Vagina (tissue), 2 donors: ENCODE results near the gene RMDN2.

Experiments
- CTCF ChIP-seq, 3 experiments: fragments of 450-650 bp in 2 of 3; fragments of 200-600 bp in 1 of 3; sonication (generic) in 1 of 3; IDR thresholded peaks; one replicate each; pipeline ENCODE4 v1.5.1; 2017 to 2019; ENCODE audit warnings: antibody characterized with exemption in 3 of 3, mild to moderate bottlenecking in 2 of 3, moderate library complexity in 2 of 3
- POLR2A ChIP-seq, 2 donors: fragments of 450-650 bp; IDR thresholded peaks; one replicate each; pipeline ENCODE4 v1.6.1; 2017; ENCODE audit warnings: antibody characterized with exemption in 2 of 2, mild to moderate bottlenecking in 2 of 2, moderate library complexity in 2 of 2
- POLR2AphosphoS5 ChIP-seq, 2 donors: sonication (generic); formaldehyde crosslinking; IDR thresholded peaks; one replicate each; pipeline ENCODE4 v1.9.0; 2017; ENCODE audit warnings: antibody characterized with exemption in 2 of 2, mild to moderate bottlenecking in 2 of 2, low read depth in 1 of 2; ENCODE audit not compliant: insufficient read depth in 1 of 2

- TF ChIP-seq POLR2A (IDR thresholded peaks at IDR 0.05) (no peak), CTCF (IDR thresholded peaks at IDR 0.05) (no peak), POLR2AphosphoS5 (IDR thresholded peaks at IDR 0.05; ENCODE audit: insufficient read depth in 1 of 2, low read depth in 1 of 2) (no peak)
Observed at GRCh38 chr2:37971971-37972370, 46.9 kb downstream of the RMDN2 start.
